ENCODE measurements around the gene FER1L5.

GRCh38 chr2:96655526-96655925, 13.0 kb downstream of the FER1L5 start:
- TF ChIP-seq CTCF (IDR thresholded peaks at IDR 0.05; ENCODE audit: control extremely low read depth in 1 of 3, insufficient read depth in 1 of 3, low read depth in 1 of 3, low read length in 3 of 3) (no peak), EZH2 (IDR thresholded peaks at IDR 0.05; ENCODE audit: low read depth, low read length, severe bottlenecking) (no peak), CREB1 (IDR thresholded peaks at IDR 0.05) (no peak), SIN3A (conservative IDR thresholded peaks at IDR 0.05 in 1 of 2, IDR thresholded peaks at IDR 0.05 in 1 of 2; ENCODE audit: low read depth in 1 of 2, low read length in 2 of 2) (no peak), POLR2AphosphoS5 (IDR thresholded peaks at IDR 0.05; ENCODE audit: low read depth, low read length) (no peak), YY1 (IDR thresholded peaks at IDR 0.05; ENCODE audit: low read depth, low read length) (no peak)
